Heart left ventricle (tissue), 16 donors: Measurements from ENCODE around the gene ARHGEF3. TPM values are rescaled to one million over a fixed set of nuclear protein-coding genes. Genes with fewer than 3 reads are reported as not detected.

ENCODE experiments used
- ATAC-seq, 4 donors: fragments of 200-7000 bp; cut with Tn5 transposase; one replicate each; pipeline ENCODE4 v1.9.1; 2020 to 2022; ENCODE audit warnings: moderate library complexity in 4 of 4, mild to moderate bottlenecking in 3 of 4, moderate number of reproducible peaks in 1 of 4
- DNase-seq, 5 donors: peaks; one replicate each; pipeline ENCODE4 v3.0.0-alpha.2; 2020
- H3K27ac ChIP-seq, 12 donors: fragments of 200-600 bp; sonication (generic) in 4 of 12; one replicate each; pipeline versions ENCODE4 v1.5.0 to v1.8.0; 2016 to 2022; ENCODE audit warnings: mild to moderate bottlenecking in 2 of 12
- H3K27me3 ChIP-seq, 9 donors: fragments of 200-600 bp; sonication (generic) in 2 of 9; one replicate each; pipeline versions ENCODE4 v1.5.1 to v1.8.0; 2016 to 2022; ENCODE audit warnings: mild to moderate bottlenecking in 3 of 9
- H3K36me3 ChIP-seq, 9 donors: fragments of 200-600 bp; sonication (generic) in 2 of 9; one replicate each; pipeline versions ENCODE4 v1.5.0 to v1.8.0; 2018 to 2022; ENCODE audit warnings: mild to moderate bottlenecking in 2 of 9
- H3K4me1 ChIP-seq, 12 donors: fragments of 200-600 bp; sonication (generic) in 4 of 12; one replicate each; pipeline versions ENCODE4 v1.5.0 to v1.8.0; 2016 to 2022; ENCODE audit warnings: mild to moderate bottlenecking in 3 of 12
- H3K4me3 ChIP-seq, 12 donors: fragments of 200-600 bp; sonication (generic) in 4 of 12; one replicate each; pipeline versions ENCODE4 v1.5.0 to v1.8.0; 2017 to 2022; ENCODE audit warnings: mild to moderate bottlenecking in 9 of 12, moderate library complexity in 4 of 12
- H3K9me3 ChIP-seq, 12 donors: fragments of 200-600 bp; sonication (generic) in 4 of 12; one replicate each; pipeline versions ENCODE4 v1.5.0 to v1.8.0; 2016 to 2022; ENCODE audit warnings: mild to moderate bottlenecking in 1 of 12
- POLR2A ChIP-seq, 2 donors: fragments of 450-650 bp; IDR thresholded peaks; one replicate each; pipeline ENCODE4 v1.6.1; 2017; ENCODE audit warnings: antibody characterized with exemption in 2 of 2, mild to moderate bottlenecking in 2 of 2, moderate library complexity in 2 of 2
- WGBS, 4 donors: extraction: QIAGEN DNeasy Blood & Tissue Kit in 2 of 4; methylation state at CpG; one replicate each; pipeline versions ENCODE4 v1.1.5 to v1.1.7; 2013 to 2018; 5-methylcytosine and 5-hydroxymethylcytosine counted together
- intact Hi-C, 10 donors: fragments of 100-400 bp; cut with DNase I; formaldehyde crosslinking; loops; one replicate each; pipeline versions ENCODE4 v1.11.1 to v1.14.2; 2022
- polyA plus RNA-seq, 2 donors: library from polyadenylated mRNA; stranded (reverse); fragments of 200-250 nt; gene quantifications; one replicate each; pipeline ENCODE4 v1.2.3, GENCODE V29; 2013
- total RNA-seq, 9 donors: library from RNA; depleted of rRNA in 2 of 9; stranded (reverse); fragments of >200 nt in 2 of 9; fragmentation: NEBNext Ultra II Directional in 3 of 9; extraction: Animal tissue kit (Norgen Biotek cat#: 25700) in 3 of 9; gene quantifications; one replicate each; pipeline versions ENCODE4 v1.1.0 to v1.2.4, GENCODE V29; 2016 to 2023
- TF ChIP-seq, protein P1 (sequence below), 12 donors: fragments of 200-600 bp; sonication (generic) in 4 of 12; IDR thresholded peaks; one replicate each; pipeline versions ENCODE4 v1.5.0 to v1.8.0; 2018 to 2022; ENCODE audit warnings: antibody characterized with exemption in 12 of 12, mild to moderate bottlenecking in 5 of 12
- donor health status: ischemic (EF 13 %, LVEDD 7.1; RV severe dilation, severe dysfunction).
- donor health status: healthy with polysubstance abuse.
- donor health status: DM: no; HTN: yes; CAD: no.
- donor health status: DM: no; HTN: no; CAD: no.
- donor health status: ischemic (EF 25% LVEDD 6.9; RV normal size, moderate dysfunction).
- donor health status: ischemic (EF 25% LVEDD 5.7; RV mildly dilated, moderate dysfunction).
- donor health status: healthy.
- donor health status: DM: yes; HTN: yes; CAD: no.
- donor health status: ischemic (EF 35%, LVEDD 5.7; RV mildly dilated, moderate dysfunction).
- donor health status: nonischemic (EF 11% LVEDD 7.7; RV severe dilation, severe dysfunction).
- donor health status: DM: yes; HTN: yes; CAD: no.
- donor health status: PGD.
- donor health status: ischemic (EF 29% LVEDD 5.4; RV normal size, mild dysfunction).
- donor health status: nonischemic (EF 23%, LVEDD 6.1; RV moderate dilation, normal function).

Gene ARHGEF3
- total and polyA plus RNA-seq, 11 donors = 6.5 to 36.8 (median 16.8) TPM

DNA sequence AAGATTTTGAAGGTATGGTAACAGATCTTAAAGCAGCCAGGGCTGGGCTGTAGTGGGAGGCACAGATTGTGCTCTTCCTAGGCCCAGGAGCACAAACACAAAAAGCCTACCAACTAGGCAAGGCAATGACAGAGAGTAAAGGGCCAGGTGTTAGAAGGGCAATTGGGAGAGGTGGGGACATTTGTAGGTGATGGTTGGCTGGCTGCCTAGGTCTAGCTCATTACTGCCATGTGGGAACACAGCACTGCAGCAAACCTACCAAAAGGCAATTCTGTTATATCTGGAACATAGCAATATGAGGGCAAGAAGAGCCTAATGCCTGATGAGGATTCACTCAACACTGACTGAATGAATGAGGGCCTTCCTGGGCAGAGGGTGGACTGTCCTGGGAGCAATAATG lies 30.4 kb downstream of the ARHGEF3 start:
- H3K4me1 ChIP-seq = peaks cover 0 to 63% (median 24%) of the 10 kb centered on the region in 12 donors
- H3K9me3 ChIP-seq = no peaks in the 10 kb centered on the region
- TF ChIP-seq, protein P1, sequence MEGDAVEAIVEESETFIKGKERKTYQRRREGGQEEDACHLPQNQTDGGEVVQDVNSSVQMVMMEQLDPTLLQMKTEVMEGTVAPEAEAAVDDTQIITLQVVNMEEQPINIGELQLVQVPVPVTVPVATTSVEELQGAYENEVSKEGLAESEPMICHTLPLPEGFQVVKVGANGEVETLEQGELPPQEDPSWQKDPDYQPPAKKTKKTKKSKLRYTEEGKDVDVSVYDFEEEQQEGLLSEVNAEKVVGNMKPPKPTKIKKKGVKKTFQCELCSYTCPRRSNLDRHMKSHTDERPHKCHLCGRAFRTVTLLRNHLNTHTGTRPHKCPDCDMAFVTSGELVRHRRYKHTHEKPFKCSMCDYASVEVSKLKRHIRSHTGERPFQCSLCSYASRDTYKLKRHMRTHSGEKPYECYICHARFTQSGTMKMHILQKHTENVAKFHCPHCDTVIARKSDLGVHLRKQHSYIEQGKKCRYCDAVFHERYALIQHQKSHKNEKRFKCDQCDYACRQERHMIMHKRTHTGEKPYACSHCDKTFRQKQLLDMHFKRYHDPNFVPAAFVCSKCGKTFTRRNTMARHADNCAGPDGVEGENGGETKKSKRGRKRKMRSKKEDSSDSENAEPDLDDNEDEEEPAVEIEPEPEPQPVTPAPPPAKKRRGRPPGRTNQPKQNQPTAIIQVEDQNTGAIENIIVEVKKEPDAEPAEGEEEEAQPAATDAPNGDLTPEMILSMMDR (IDR thresholded peaks at IDR 0.05) = no peak
- no peak for TF ChIP-seq POLR2A (IDR thresholded peaks at IDR 0.05)
- DNase-seq (no peak), ATAC-seq (no peak)
- intact Hi-C loops = no loop called here
- no peak overlapping the region for H3K27ac ChIP-seq
- H3K36me3 ChIP-seq = peaks cover 0 to 57% (median 26%) of the 10 kb centered on the region in 9 donors
- no peak overlapping the region for H3K4me3 ChIP-seq
- H3K27me3 ChIP-seq = no peaks in the 10 kb centered on the region

GRCh38 chr3:56769116-56769707 lies 32.5 kb downstream of the ARHGEF3 start:
- H3K4me3 ChIP-seq = no peak overlapping the region
- H3K9me3 ChIP-seq = no peaks in the 10 kb centered on the region
- no peaks in the 10 kb centered on the region for H3K27me3 ChIP-seq
- H3K27ac ChIP-seq = peak overlapping the region in 9 of 12 donors; percentile 12 to 65 (median 39)
- DNase-seq = peak in 3 of 5 donors; percentile 39 to 61 (median 43)
- TF ChIP-seq, protein P1 (IDR thresholded peaks at IDR 0.05) = no peak
- TF ChIP-seq POLR2A (IDR thresholded peaks at IDR 0.05) = no peak
- WGBS, 4 donors = 18 to 41% (median 29%) methylated on average over 5 to 7 of the region's 7 CpGs
- peaks cover 0 to 54% (median 26%) of the 10 kb centered on the region in 9 donors for H3K36me3 ChIP-seq
- intact Hi-C loops = no loop called here
- peaks cover 0 to 58% (median 20%) of the 10 kb centered on the region in 12 donors for H3K4me1 ChIP-seq
- peak; percentile 70 to 85 (median 78) for ATAC-seq

- Histone ChIP-seq H3K27me3 (no peaks in the 10 kb centered on the region), H3K4me3 (no peak overlapping the region), H3K36me3 (peaks cover 0 to 14% (median 0%) of the 10 kb centered on the region in 9 donors), H3K27ac (peak overlapping the region in 1 of 12 donors; percentile 6), H3K4me1 (peaks cover 0 to 65% (median 26%) of the 10 kb centered on the region in 12 donors), H3K9me3 (no peaks in the 10 kb centered on the region)
- DNase-seq (no peak), ATAC-seq (no peak)
- 89 to 94% (median 92%) methylated on average over 4 to 6 of the region's 6 CpGs for WGBS, 4 donors
- TF ChIP-seq, protein P1 (IDR thresholded peaks at IDR 0.05) = no peak
- TF ChIP-seq POLR2A (IDR thresholded peaks at IDR 0.05) = no peak
- intact Hi-C loops = no loop called here
Observed at GRCh38 chr3:56764904-56765547, 36.7 kb downstream of the ARHGEF3 start.

DNA sequence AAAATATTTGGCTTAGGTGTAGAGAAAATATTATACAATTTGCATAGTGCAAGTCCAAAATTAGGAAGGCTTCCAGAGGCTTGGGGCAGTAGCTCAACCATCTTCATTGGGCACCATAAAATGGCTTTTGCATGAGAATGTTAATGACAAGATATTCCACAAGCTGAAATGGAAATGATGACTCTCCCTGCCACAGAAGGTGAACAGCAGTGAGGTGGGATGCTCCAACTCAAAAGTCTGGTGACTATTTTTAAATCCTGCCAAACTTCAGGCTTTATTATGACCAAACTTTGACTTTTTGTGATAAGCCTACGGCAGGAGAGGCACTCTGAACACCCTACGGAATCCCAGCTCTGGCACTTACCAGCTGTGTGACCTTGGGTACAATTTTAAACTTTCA lies 37.6 kb downstream of the ARHGEF3 start:
- Histone ChIP-seq H3K36me3 (peaks cover 0 to 10% (median 0%) of the 10 kb centered on the region in 9 donors), H3K4me3 (no peak overlapping the region), H3K27me3 (no peaks in the 10 kb centered on the region), H3K4me1 (peaks cover 0 to 64% (median 22%) of the 10 kb centered on the region in 12 donors), H3K27ac (no peak overlapping the region), H3K9me3 (no peaks in the 10 kb centered on the region)
- ATAC-seq (no peak), DNase-seq (no peak)
- TF ChIP-seq, protein P1 (IDR thresholded peaks at IDR 0.05) = no peak
- no peak for TF ChIP-seq POLR2A (IDR thresholded peaks at IDR 0.05)
- intact Hi-C loops = no loop called here
- 67 to 83% (median 70%) methylated on average over 2 of the region's 2 CpGs for WGBS, 4 donors
